ENCODE data around the gene PIRT. TPM values are rescaled to one million over a fixed set of nuclear protein-coding genes. Genes with fewer than 3 reads are reported as not detected.

PIRT gene
- not detected in 2 replicates for polyA plus RNA-seq (2012; rRNA removed)
- polyA plus RNA-seq (2012; cell fraction: cytosol; rRNA removed), result not detected in 2 replicates
- polyA plus RNA-seq (2012; cell fraction: nucleus; rRNA removed), result not detected in 2 replicates

DNA sequence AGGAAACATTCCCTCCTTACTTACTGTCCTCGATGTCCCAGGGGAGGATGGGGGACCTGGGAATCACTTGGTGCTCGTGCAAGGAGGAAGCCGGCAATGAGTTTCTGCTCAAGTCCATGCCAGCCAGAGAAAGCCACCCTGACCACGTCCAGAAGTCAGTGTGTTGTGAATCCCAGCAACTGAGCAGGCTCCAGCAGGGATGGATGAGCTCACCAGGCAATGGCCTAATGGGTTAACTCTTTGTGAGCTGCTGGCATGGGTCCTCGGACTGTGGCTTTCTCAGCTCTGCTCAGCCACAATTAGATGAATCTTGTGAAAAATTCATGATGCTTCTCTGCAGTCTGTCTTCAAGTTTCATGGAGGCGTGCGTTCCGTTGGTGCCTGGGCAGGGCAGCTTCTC lies at the start of gene PIRT:
TSS of gene PIRT (minus strand) at position 167 of the 400 bp plus-strand sequence. CDS start 12,442 bp downstream, outside the sequence.
- TF ChIP-seq FOXJ3 (CRISPR knock-in tag; IDR thresholded peaks at IDR 0.05) (no peak), POLR2AphosphoS5 (IDR thresholded peaks at IDR 0.05; ENCODE audit: low read depth, low read length) (no peak), NRF1 (IDR thresholded peaks at IDR 0.05; ENCODE audit: low read depth, low read length) (no peak), TCF12 (IDR thresholded peaks at IDR 0.05) (no peak), FOSL2 (IDR thresholded peaks at IDR 0.05; ENCODE audit: borderline replicate concordance, low read depth) (no peak), CHD2 (IDR thresholded peaks at IDR 0.05; ENCODE audit: low read length, partially characterized antibody) (no peak)
- TF ChIP-seq, protein P1, sequence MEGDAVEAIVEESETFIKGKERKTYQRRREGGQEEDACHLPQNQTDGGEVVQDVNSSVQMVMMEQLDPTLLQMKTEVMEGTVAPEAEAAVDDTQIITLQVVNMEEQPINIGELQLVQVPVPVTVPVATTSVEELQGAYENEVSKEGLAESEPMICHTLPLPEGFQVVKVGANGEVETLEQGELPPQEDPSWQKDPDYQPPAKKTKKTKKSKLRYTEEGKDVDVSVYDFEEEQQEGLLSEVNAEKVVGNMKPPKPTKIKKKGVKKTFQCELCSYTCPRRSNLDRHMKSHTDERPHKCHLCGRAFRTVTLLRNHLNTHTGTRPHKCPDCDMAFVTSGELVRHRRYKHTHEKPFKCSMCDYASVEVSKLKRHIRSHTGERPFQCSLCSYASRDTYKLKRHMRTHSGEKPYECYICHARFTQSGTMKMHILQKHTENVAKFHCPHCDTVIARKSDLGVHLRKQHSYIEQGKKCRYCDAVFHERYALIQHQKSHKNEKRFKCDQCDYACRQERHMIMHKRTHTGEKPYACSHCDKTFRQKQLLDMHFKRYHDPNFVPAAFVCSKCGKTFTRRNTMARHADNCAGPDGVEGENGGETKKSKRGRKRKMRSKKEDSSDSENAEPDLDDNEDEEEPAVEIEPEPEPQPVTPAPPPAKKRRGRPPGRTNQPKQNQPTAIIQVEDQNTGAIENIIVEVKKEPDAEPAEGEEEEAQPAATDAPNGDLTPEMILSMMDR (IDR thresholded peaks at IDR 0.05), result no peak
- TF ChIP-seq, protein P2, sequence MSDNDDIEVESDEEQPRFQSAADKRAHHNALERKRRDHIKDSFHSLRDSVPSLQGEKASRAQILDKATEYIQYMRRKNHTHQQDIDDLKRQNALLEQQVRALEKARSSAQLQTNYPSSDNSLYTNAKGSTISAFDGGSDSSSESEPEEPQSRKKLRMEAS (IDR thresholded peaks at IDR 0.05; ENCODE audit: low read depth), result no peak
- TF ChIP-seq, protein P3, sequence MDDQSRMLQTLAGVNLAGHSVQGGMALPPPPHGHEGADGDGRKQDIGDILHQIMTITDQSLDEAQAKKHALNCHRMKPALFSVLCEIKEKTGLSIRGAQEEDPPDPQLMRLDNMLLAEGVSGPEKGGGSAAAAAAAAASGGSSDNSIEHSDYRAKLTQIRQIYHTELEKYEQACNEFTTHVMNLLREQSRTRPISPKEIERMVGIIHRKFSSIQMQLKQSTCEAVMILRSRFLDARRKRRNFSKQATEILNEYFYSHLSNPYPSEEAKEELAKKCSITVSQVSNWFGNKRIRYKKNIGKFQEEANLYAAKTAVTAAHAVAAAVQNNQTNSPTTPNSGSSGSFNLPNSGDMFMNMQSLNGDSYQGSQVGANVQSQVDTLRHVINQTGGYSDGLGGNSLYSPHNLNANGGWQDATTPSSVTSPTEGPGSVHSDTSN (IDR thresholded peaks at IDR 0.05), result no peak
- TF ChIP-seq, protein P4, sequence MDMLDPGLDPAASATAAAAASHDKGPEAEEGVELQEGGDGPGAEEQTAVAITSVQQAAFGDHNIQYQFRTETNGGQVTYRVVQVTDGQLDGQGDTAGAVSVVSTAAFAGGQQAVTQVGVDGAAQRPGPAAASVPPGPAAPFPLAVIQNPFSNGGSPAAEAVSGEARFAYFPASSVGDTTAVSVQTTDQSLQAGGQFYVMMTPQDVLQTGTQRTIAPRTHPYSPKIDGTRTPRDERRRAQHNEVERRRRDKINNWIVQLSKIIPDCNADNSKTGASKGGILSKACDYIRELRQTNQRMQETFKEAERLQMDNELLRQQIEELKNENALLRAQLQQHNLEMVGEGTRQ (IDR thresholded peaks at IDR 0.05; ENCODE audit: borderline replicate concordance, low read depth, low read length), result no peak
- TF ChIP-seq, protein P5, sequence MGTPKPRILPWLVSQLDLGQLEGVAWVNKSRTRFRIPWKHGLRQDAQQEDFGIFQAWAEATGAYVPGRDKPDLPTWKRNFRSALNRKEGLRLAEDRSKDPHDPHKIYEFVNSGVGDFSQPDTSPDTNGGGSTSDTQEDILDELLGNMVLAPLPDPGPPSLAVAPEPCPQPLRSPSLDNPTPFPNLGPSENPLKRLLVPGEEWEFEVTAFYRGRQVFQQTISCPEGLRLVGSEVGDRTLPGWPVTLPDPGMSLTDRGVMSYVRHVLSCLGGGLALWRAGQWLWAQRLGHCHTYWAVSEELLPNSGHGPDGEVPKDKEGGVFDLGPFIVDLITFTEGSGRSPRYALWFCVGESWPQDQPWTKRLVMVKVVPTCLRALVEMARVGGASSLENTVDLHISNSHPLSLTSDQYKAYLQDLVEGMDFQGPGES (IDR thresholded peaks at IDR 0.05; ENCODE audit: low read depth, low read length), result no peak
- no peak within 1 kb of the TSS for H3K9ac ChIP-seq
- H3K79me2 ChIP-seq (ENCODE audit: insufficient read depth), result no peaks in the 10 kb centered on the region
- WGBS (ENCODE audit: low lambda C conversion rate), result 46% methylated on average over 7 of the region's 8 CpGs
- H3K27ac ChIP-seq (ENCODE audit: low read depth in 2 of 2, low read length in 1 of 2), result no peak within 1 kb of the TSS
- H3F3A ChIP-seq (replicated peaks; ENCODE audit: insufficient read depth), result no peaks in the 10 kb centered on the region
- no peaks in the 10 kb centered on the region for H3K9me3 ChIP-seq
- H3K27me3 ChIP-seq (ENCODE audit: insufficient read depth), result no peaks in the 10 kb centered on the region
- no peaks in the 10 kb centered on the region for H3K4me1 ChIP-seq (ENCODE audit: control insufficient read depth in 1 of 2, insufficient read depth in 2 of 2, low read depth in 1 of 2, low read length in 1 of 2)
- ChIA-PET POLR2A (no interaction called here), CTCF (interaction anchor here (5.3 kb wide), 1 partner anchor 101 kb away, joined by 42 read pairs; no protein-coding TSS in a partner anchor)
- H3K4me3 ChIP-seq (ENCODE audit: low read depth in 2 of 2, low read length in 1 of 2), result no peak within 1 kb of the TSS
- no peak for DNase-seq
- H2AFZ ChIP-seq (ENCODE audit: low read depth), result no peak within 1 kb of the TSS
- H4K20me1 ChIP-seq (ENCODE audit: insufficient read depth), result no peaks in the 10 kb centered on the region
- H3K36me3 ChIP-seq (replicated peaks in 1 of 2; ENCODE audit: control insufficient read depth in 1 of 2, insufficient read depth in 2 of 2, low read length in 1 of 2), result no peaks in the 10 kb centered on the region
- no peak within 1 kb of the TSS for H3K4me2 ChIP-seq
- H3K9me2 ChIP-seq, result no peaks in the 10 kb centered on the region

DNA sequence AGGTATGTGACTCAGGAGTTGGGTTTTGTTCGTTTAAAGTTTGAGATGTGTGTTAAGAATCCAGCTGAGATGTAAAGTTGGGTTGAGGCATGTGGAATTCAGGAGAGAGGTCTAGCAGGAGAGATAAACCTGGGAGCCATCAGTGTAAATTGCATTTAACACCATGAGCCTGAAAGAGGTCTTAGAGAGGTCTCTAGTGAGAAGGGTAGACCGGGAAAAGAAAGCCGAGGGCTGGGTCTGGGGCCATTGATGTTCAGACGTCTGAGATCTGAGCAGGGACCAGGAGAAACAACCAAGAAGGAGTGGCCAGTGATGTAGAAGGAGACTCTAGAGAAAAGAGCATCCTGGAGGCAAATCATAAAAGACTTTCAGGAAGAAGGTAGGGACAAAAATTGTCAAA lies 44.1 kb upstream of the PIRT start:
- no peaks in the 10 kb centered on the region for H3K27me3 ChIP-seq (ENCODE audit: insufficient read depth)
- H3K9me2 ChIP-seq, result no peaks in the 10 kb centered on the region
- no peak overlapping the region for H3K27ac ChIP-seq (ENCODE audit: low read depth in 2 of 2, low read length in 1 of 2)
- no peaks in the 10 kb centered on the region for H3K4me1 ChIP-seq (ENCODE audit: control insufficient read depth in 1 of 2, insufficient read depth in 2 of 2, low read depth in 1 of 2, low read length in 1 of 2)
- POLR2A ChIA-PET, result no interaction called here
- H4K20me1 ChIP-seq (ENCODE audit: insufficient read depth), result no peaks in the 10 kb centered on the region
- no peak overlapping the region for H3K4me3 ChIP-seq (ENCODE audit: low read depth in 2 of 2, low read length in 1 of 2)
- H3F3A ChIP-seq (replicated peaks; ENCODE audit: insufficient read depth), result no peaks in the 10 kb centered on the region
- no peaks in the 10 kb centered on the region for H3K36me3 ChIP-seq (replicated peaks in 1 of 2; ENCODE audit: control insufficient read depth in 1 of 2, insufficient read depth in 2 of 2, low read length in 1 of 2)
- H3K9ac ChIP-seq, result no peak overlapping the region
- no peaks in the 10 kb centered on the region for H3K9me3 ChIP-seq
- no peaks in the 10 kb centered on the region for H3K79me2 ChIP-seq (ENCODE audit: insufficient read depth)
- DNase-seq, result no peak
- TF ChIP-seq, protein P3 (IDR thresholded peaks at IDR 0.05), result no peak
- TF ChIP-seq, protein P4 (IDR thresholded peaks at IDR 0.05; ENCODE audit: borderline replicate concordance, low read depth, low read length), result no peak
- no peak for TF ChIP-seq CHD2 (IDR thresholded peaks at IDR 0.05; ENCODE audit: low read length, partially characterized antibody)
- no peak for TF ChIP-seq EZH2phosphoT487 (IDR thresholded peaks at IDR 0.05; ENCODE audit: borderline replicate concordance, low read depth)
- TF ChIP-seq TAF1 (IDR thresholded peaks at IDR 0.05; ENCODE audit: borderline replicate concordance, low read depth, low read length), result no peak
- no peak for TF ChIP-seq NRF1 (IDR thresholded peaks at IDR 0.05; ENCODE audit: low read depth, low read length)
- no peak for TF ChIP-seq FOXJ3 (CRISPR knock-in tag; IDR thresholded peaks at IDR 0.05)
- TF ChIP-seq MEF2A (IDR thresholded peaks at IDR 0.05; ENCODE audit: borderline replicate concordance, low read depth), result no peak
- no peak overlapping the region for H3K4me2 ChIP-seq
- CTCF ChIA-PET, result no interaction called here
- WGBS (ENCODE audit: low lambda C conversion rate), result 6% methylated on average over 4 of the region's 4 CpGs
- H2AFZ ChIP-seq (ENCODE audit: low read depth), result no peak overlapping the region
